ENCODE results near the gene BNIP2. TPM values are rescaled to one million over a fixed set of nuclear protein-coding genes. Genes with fewer than 3 reads are reported as not detected.

Gene BNIP2
- total RNA-seq, 4 donors from 2014 or later: 84.4 to 140 (median 125) TPM

- Histone ChIP-seq H3K27me3 (no peaks in the 10 kb centered on the region), H3K4me1 (peaks cover 0 to 17% (median 3%) of the 10 kb centered on the region in 4 donors), H3K36me3 (peaks cover 0 to 70% (median 28%) of the 10 kb centered on the region in 4 donors), H3K27ac (no peak overlapping the region), H3K4me3 (no peak overlapping the region), H3K9me3 (no peaks in the 10 kb centered on the region)
- DNase-seq: no peak
- TF ChIP-seq EP300 (IDR thresholded peaks at IDR 0.05; ENCODE audit: low read depth) (no peak), POLR2AphosphoS5 (IDR thresholded peaks at IDR 0.05) (no peak), POLR2A (IDR thresholded peaks at IDR 0.05) (no peak)
- TF ChIP-seq, protein P1, sequence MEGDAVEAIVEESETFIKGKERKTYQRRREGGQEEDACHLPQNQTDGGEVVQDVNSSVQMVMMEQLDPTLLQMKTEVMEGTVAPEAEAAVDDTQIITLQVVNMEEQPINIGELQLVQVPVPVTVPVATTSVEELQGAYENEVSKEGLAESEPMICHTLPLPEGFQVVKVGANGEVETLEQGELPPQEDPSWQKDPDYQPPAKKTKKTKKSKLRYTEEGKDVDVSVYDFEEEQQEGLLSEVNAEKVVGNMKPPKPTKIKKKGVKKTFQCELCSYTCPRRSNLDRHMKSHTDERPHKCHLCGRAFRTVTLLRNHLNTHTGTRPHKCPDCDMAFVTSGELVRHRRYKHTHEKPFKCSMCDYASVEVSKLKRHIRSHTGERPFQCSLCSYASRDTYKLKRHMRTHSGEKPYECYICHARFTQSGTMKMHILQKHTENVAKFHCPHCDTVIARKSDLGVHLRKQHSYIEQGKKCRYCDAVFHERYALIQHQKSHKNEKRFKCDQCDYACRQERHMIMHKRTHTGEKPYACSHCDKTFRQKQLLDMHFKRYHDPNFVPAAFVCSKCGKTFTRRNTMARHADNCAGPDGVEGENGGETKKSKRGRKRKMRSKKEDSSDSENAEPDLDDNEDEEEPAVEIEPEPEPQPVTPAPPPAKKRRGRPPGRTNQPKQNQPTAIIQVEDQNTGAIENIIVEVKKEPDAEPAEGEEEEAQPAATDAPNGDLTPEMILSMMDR (IDR thresholded peaks at IDR 0.05): no peak
- WGBS, 2 donors (ENCODE audit: low coverage in 1 of 2): 98% methylated on average over 6 of the region's 6 CpGs; no CpG with 5 or more reads in 1 of the 2 donors
- in situ Hi-C loops (cut with MboI; ENCODE audit: low pct_ligation_motif_present in 1 of 4, low pct_unique_long_range_greater_than_20kb in 1 of 4, low sequenced_read_pairs in 3 of 4) (no loop called here), intact Hi-C loops (cut with DNase I; ENCODE audit: low total_unique reads) (no loop called here)
Observed at GRCh38 chr15:59680346-59680745, 8.8 kb downstream of the BNIP2 start.

- Histone ChIP-seq H3K27ac (no peak overlapping the region), H3K36me3 (peaks cover 0 to 84% (median 28%) of the 10 kb centered on the region in 4 donors), H3K4me1 (peaks cover 0 to 2% (median 0%) of the 10 kb centered on the region in 4 donors), H3K4me3 (no peak overlapping the region), H3K9me3 (no peaks in the 10 kb centered on the region), H3K27me3 (no peaks in the 10 kb centered on the region)
- no peak for DNase-seq
- whole genome bisulfite sequencing, 2 donors (ENCODE audit: low coverage in 1 of 2): 69 to 90% methylated on average over 1 of the region's 1 CpG
- in situ Hi-C loops (cut with MboI; ENCODE audit: low pct_ligation_motif_present in 1 of 4, low pct_unique_long_range_greater_than_20kb in 1 of 4, low sequenced_read_pairs in 3 of 4): no loop called here
- intact Hi-C loops (cut with DNase I; ENCODE audit: low total_unique reads): no loop called here
- no peak for TF ChIP-seq EP300 (IDR thresholded peaks at IDR 0.05; ENCODE audit: low read depth)
- TF ChIP-seq POLR2A (IDR thresholded peaks at IDR 0.05): no peak
- TF ChIP-seq, protein P1 (IDR thresholded peaks at IDR 0.05): no peak
- TF ChIP-seq POLR2AphosphoS5 (IDR thresholded peaks at IDR 0.05): no peak
Observed at GRCh38 chr15:59678620-59679019, 10.5 kb downstream of the BNIP2 start.

DNA sequence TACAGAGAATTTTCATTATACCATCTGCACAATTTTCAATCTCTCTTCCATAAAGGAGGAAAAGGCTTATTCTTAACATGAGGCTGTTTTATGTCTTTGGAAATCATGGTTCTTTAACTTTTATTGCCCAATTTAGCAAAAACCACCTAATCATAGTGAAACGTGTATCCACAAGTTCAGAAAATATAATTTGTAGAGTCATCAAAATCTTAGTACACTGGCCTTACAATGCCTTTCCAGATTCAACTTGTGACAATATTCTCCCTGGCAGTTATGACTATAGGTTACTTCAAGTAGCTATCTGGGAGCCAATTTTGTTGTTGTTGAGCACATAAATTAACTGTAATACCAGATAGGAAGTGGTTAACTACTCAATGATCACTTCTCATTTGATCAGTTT, 10.9 kb downstream of the BNIP2 start:
- in situ Hi-C loops (cut with MboI; ENCODE audit: low pct_ligation_motif_present in 1 of 4, low pct_unique_long_range_greater_than_20kb in 1 of 4, low sequenced_read_pairs in 3 of 4): no loop called here
- no peaks in the 10 kb centered on the region for H3K9me3 ChIP-seq
- intact Hi-C loops (cut with DNase I; ENCODE audit: low total_unique reads): no loop called here
- H3K27me3 ChIP-seq: no peaks in the 10 kb centered on the region
- peaks cover 0 to 88% (median 30%) of the 10 kb centered on the region in 4 donors for H3K36me3 ChIP-seq
- no peak for DNase-seq
- no peak overlapping the region for H3K4me3 ChIP-seq
- no peak overlapping the region for H3K27ac ChIP-seq
- H3K4me1 ChIP-seq: no peaks in the 10 kb centered on the region
- no peak for TF ChIP-seq POLR2A (IDR thresholded peaks at IDR 0.05)
- TF ChIP-seq, protein P1 (IDR thresholded peaks at IDR 0.05): no peak
- no peak for TF ChIP-seq POLR2AphosphoS5 (IDR thresholded peaks at IDR 0.05)
- TF ChIP-seq EP300 (IDR thresholded peaks at IDR 0.05; ENCODE audit: low read depth): no peak
- 65 to 73% methylated on average over 1 of the region's 1 CpG for WGBS, 2 donors (ENCODE audit: low coverage in 1 of 2)

GRCh38 chr15:59676565-59676964, 12.6 kb downstream of the BNIP2 start:
- no peaks in the 10 kb centered on the region for H3K4me1 ChIP-seq
- no peak for DNase-seq
- no peak overlapping the region for H3K4me3 ChIP-seq
- in situ Hi-C loops (cut with MboI; ENCODE audit: low pct_ligation_motif_present in 1 of 4, low pct_unique_long_range_greater_than_20kb in 1 of 4, low sequenced_read_pairs in 3 of 4) (no loop called here), intact Hi-C loops (cut with DNase I; ENCODE audit: low total_unique reads) (no loop called here)
- H3K9me3 ChIP-seq: no peaks in the 10 kb centered on the region
- H3K27me3 ChIP-seq: no peaks in the 10 kb centered on the region
- no peak overlapping the region for H3K27ac ChIP-seq
- WGBS, 2 donors (ENCODE audit: low coverage in 1 of 2): 91% methylated on average over 23 of the region's 23 CpGs; no CpG with 5 or more reads in 1 of the 2 donors
- H3K36me3 ChIP-seq: peaks cover 0 to 96% (median 37%) of the 10 kb centered on the region in 4 donors
- TF ChIP-seq, protein P1 (IDR thresholded peaks at IDR 0.05): no peak

Measured in transverse colon (tissue), 4 donors.